Right cardiac atrium (tissue), 5 donors: ENCODE data around the gene TAAR5. TPM values are rescaled to one million over a fixed set of nuclear protein-coding genes. Genes with fewer than 3 reads are reported as not detected.
A peak's percentile ranks its signal among the peaks of the same experiment; 100 is the strongest.
"Not testable (repeated sequence)": the region's sequence is repeated elsewhere in the genome, so short reads cannot be mapped to it uniquely, and the experiment has no call there.

Source experiments
- ATAC-seq, 2 donors: fragments of 200-7000 bp; cut with Tn5 transposase; one replicate each; pipeline versions ENCODE4 v1.8.0 to v1.9.1; 2020; ENCODE audit warnings: moderate library complexity in 2 of 2, mild to moderate bottlenecking in 1 of 2
- DNase-seq, 3 donors: peaks; one replicate each; pipeline ENCODE4 v3.0.0-alpha.2; 2020
- H3K27ac ChIP-seq: one replicate; pipeline ENCODE4 v1.5.1; 2013; ENCODE audit warnings: mild to moderate bottlenecking, low read length, control low read depth, moderate library complexity
- H3K27me3 ChIP-seq: one replicate; pipeline ENCODE4 v1.6.1; 2013; ENCODE audit not compliant: control insufficient read depth, insufficient read depth
- H3K4me1 ChIP-seq: one replicate; pipeline ENCODE4 v1.6.1; 2013; ENCODE audit warnings: low read length; ENCODE audit not compliant: control insufficient read depth, insufficient read depth
- H3K4me3 ChIP-seq: one replicate; pipeline ENCODE4 v1.5.1; 2013; ENCODE audit warnings: low read length, control low read depth
- H3K9me3 ChIP-seq: one replicate; pipeline ENCODE4 v1.6.1; 2013; ENCODE audit warnings: low read length; ENCODE audit not compliant: control insufficient read depth
- WGBS: extraction: QIAGEN DNeasy Blood & Tissue Kit; methylation state at CpG from one replicate; pipeline ENCODE4 v1.1.7; 2013; 5-methylcytosine and 5-hydroxymethylcytosine counted together
- intact Hi-C, 4 donors: fragments of 100-400 bp; cut with DNase I; formaldehyde crosslinking; loops; one replicate each; pipeline versions ENCODE4 v1.11.0 to v1.14.0; 2022 to 2023
- polyA plus RNA-seq: library from polyadenylated mRNA; stranded (reverse); fragments of 200-250 nt; gene quantifications from one replicate; pipeline ENCODE4 v1.2.3, GENCODE V29; 2013
- total RNA-seq, 4 donors: library from RNA; stranded (reverse); fragmentation: NEBNext Ultra II Directional; extraction: Animal tissue kit (Norgen Biotek cat#: 25700); gene quantifications; one replicate each; pipeline ENCODE4 v1.2.1, GENCODE V29; 2021
- donor health status: healthy with polysubstance abuse.
- donor health status: DM: no; HTN: yes; CAD: no.
- donor health status: DM: no; HTN: no; CAD: no.
- donor health status: DM: no; HTN: yes; CAD: no; lungs with severe emphysema.
- donor health status: DM: yes; HTN: yes; CAD: no.

The TAAR5 gene
- total and polyA plus RNA-seq, 5 donors = not detected

DNA sequence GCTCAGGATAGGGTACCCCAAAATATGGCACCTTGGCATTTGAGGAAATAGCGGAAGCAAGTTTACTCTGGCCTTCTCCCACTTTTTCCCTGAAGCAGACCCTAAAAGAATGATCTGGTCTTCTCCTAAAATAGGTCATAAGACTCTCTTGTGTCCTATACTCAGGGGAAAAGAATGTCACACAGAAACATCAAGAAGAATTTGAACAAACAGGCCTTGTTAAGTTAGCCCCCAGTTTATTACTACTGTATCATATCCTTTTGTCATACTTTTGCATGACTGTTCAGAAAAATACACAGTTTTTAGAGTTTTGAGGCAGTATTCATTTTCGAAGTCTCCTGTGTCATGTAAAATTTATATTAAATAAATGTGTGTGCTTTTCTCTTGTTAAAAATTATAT, 22.1 kb upstream of the TAAR5 start:
- ATAC-seq (no peak), DNase-seq (no peak)
- H3K9me3 ChIP-seq = no peaks in the 10 kb centered on the region
- peaks cover 3% of the 10 kb centered on the region for H3K27me3 ChIP-seq
- intact Hi-C loops = no loop called here
- WGBS = 78% methylated on average over 2 of the region's 2 CpGs
- no peak overlapping the region for H3K27ac ChIP-seq
- no peaks in the 10 kb centered on the region for H3K4me1 ChIP-seq
- no peak overlapping the region for H3K4me3 ChIP-seq

GRCh38 chr6:132607544-132608233, 18.1 kb upstream of the TAAR5 start:
- no peak for DNase-seq
- Histone ChIP-seq H3K4me1 (no peaks in the 10 kb centered on the region), H3K4me3 (no peak overlapping the region), H3K9me3 (no peaks in the 10 kb centered on the region), H3K27ac (no peak overlapping the region), H3K27me3 (no peaks in the 10 kb centered on the region)
- WGBS = 88% methylated on average over 5 of the region's 5 CpGs
- intact Hi-C loops = no loop called here
- no peak for ATAC-seq

GRCh38 chr6:132604635-132605152, 15.2 kb upstream of the TAAR5 start:
- 74% methylated on average over 8 of the region's 8 CpGs for WGBS
- intact Hi-C loops = no loop called here
- H3K9me3 ChIP-seq = no peaks in the 10 kb centered on the region
- DNase-seq (no peak), ATAC-seq (no peak)
- H3K4me3 ChIP-seq = no peak overlapping the region
- H3K4me1 ChIP-seq = no peaks in the 10 kb centered on the region
- H3K27me3 ChIP-seq = no peaks in the 10 kb centered on the region
- no peak overlapping the region for H3K27ac ChIP-seq

DNA sequence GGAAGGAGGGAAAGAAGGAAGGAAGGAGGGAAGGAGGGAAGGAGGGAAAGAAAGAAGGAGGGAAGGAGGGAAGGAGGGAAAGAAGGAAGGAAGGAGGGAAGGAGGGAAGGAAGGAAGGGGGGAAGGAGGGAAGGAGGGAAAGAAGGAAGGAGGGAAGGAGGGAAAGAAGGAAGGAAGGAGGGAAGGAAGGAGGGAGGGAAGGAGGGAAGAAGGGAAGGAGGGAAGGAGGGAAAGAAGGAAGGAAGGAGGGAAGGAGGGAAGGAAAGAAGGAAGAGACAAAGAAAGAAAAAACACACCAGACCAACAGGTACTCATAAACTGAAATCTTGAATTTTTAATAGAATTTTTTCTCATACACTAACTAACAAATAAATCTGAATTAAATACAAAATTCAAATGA, 11.4 kb upstream of the TAAR5 start:
- ATAC-seq, intact Hi-C loops, H3K4me1 ChIP-seq: not testable (repeated sequence)

DNA sequence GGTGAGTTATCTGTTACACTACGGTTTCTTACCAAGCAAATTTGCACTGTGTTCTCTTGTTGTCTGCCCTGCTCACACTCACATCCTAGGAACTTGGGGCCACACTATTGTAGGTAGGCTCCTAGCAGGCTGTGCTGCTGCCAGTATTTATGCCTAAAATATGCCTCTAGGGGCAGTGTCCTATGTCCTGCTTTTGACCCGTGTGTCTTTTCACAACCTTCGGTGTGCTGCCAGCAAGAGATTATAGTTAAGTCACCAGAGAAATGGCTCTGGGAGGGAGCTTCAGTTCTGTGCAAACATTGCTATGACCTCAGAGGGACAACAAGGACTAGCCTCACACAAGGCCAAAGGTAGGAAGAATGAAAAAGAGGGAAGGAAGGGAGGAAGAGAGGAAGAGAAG, 8.9 kb upstream of the TAAR5 start:
- Histone ChIP-seq H3K27ac (no peak overlapping the region), H3K27me3 (no peaks in the 10 kb centered on the region), H3K4me3 (no peak overlapping the region), H3K9me3 (no peaks in the 10 kb centered on the region), H3K4me1 (no peaks in the 10 kb centered on the region)
- no peak for DNase-seq
- 37% methylated on average over 3 of the region's 3 CpGs for WGBS
- intact Hi-C loops = no loop called here
- ATAC-seq = no peak

More for the DNA sequence above, 11.4 kb upstream of the TAAR5 start:
- not testable (repeated sequence) for H3K9me3 ChIP-seq, H3K27ac ChIP-seq, H3K27me3 ChIP-seq, DNase-seq, H3K4me3 ChIP-seq

DNA sequence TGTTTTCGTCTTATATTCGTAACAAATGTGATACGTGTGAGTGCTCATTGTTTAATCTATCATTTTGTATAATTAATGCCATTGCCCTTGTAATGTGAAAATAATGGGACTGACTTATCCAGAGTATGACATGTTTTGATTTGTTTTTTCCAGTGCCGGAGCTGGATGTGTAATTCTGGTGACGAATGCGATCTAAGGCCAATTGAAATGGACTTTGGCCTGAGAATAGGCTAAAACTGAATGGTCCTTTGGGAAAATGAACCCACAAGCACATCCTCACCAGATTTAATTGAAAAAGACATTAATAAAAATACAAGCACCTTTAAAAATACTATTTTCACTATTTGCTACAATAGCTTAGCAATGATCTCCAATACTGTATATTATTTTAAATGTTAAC, 6.7 kb upstream of the TAAR5 start:
- no peak overlapping the region for H3K4me3 ChIP-seq
- 68% methylated on average over 6 of the region's 6 CpGs for WGBS
- no peaks in the 10 kb centered on the region for H3K4me1 ChIP-seq
- no peaks in the 10 kb centered on the region for H3K27me3 ChIP-seq
- H3K27ac ChIP-seq = no peak overlapping the region
- intact Hi-C loops = no loop called here
- DNase-seq (no peak), ATAC-seq (no peak)
- H3K9me3 ChIP-seq = no peaks in the 10 kb centered on the region

- Histone ChIP-seq H3K27me3 (no peaks in the 10 kb centered on the region), H3K9me3 (no peaks in the 10 kb centered on the region), H3K4me1 (no peaks in the 10 kb centered on the region), H3K4me3 (no peak overlapping the region), H3K27ac (no peak overlapping the region)
- DNase-seq (no peak), ATAC-seq (no peak)
- 63% methylated on average over 2 of the region's 2 CpGs for WGBS
- intact Hi-C loops = no loop called here
Measured at GRCh38 chr6:132592855-132593254, 3.3 kb upstream of the TAAR5 start.

GRCh38 chr6:132590362-132590761, 821 bp upstream of the TAAR5 start:
- H3K4me1 ChIP-seq = no peaks in the 10 kb centered on the region
- no peaks in the 10 kb centered on the region for H3K27me3 ChIP-seq
- no peak overlapping the region for H3K4me3 ChIP-seq
- no peak overlapping the region for H3K27ac ChIP-seq
- intact Hi-C loops = no loop called here
- no peaks in the 10 kb centered on the region for H3K9me3 ChIP-seq
- DNase-seq (no peak), ATAC-seq (no peak)
- 81% methylated on average over 1 of the region's 1 CpG for WGBS

DNA sequence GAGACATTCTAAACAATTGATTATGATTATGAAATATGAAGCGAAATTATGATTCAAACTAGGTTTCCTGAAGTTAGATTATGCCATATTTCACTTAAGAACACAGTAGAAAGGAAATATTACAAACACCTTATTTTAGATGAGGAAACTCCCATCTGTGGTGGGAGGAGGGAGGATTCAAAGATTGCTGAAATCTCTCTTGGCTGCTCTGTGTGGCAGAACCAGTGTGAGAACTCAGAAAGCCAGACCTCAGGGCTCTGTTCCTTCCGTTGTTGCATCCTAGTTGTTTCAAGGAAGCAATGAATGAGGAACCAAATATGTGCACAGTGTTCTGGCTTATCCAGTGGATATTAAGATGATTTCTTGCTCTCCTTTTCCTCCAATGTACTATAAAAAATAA, 2.1 kb downstream of the TAAR5 start:
- WGBS = 59% methylated on average over 2 of the region's 2 CpGs
- no peaks in the 10 kb centered on the region for H3K9me3 ChIP-seq
- no peak overlapping the region for H3K27ac ChIP-seq
- DNase-seq (no peak), ATAC-seq (peak in 1 of 2 donors; percentile 63)
- no peaks in the 10 kb centered on the region for H3K4me1 ChIP-seq
- intact Hi-C loops = no loop called here
- no peak overlapping the region for H3K4me3 ChIP-seq
- no peaks in the 10 kb centered on the region for H3K27me3 ChIP-seq

DNA sequence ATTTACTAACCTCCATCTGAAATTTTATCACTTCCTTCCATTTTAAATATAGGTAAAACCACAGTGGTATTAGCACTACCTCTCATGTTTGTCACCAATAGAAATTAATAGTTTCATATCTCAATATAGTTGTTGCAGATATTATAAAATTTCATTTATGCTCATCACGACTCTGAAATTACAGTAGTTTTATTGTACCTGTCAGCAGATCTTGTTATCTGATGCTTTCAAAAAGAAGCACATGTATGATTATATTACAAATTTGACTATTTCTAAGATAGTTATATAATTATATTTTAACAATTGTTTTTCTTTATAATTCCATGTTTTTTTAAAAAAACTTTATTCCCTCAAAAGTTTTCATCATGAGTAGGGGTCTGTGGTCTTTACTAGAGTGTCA, 4.8 kb downstream of the TAAR5 start:
- H3K27ac ChIP-seq = no peak overlapping the region
- ATAC-seq (no peak), DNase-seq (no peak)
- no peaks in the 10 kb centered on the region for H3K27me3 ChIP-seq
- no peaks in the 10 kb centered on the region for H3K9me3 ChIP-seq
- WGBS = 72% methylated on average over 1 of the region's 1 CpG
- H3K4me3 ChIP-seq = no peak overlapping the region
- intact Hi-C loops = no loop called here
- H3K4me1 ChIP-seq = no peaks in the 10 kb centered on the region

- no peak overlapping the region for H3K27ac ChIP-seq
- no peaks in the 10 kb centered on the region for H3K9me3 ChIP-seq
- H3K4me3 ChIP-seq = no peak overlapping the region
- intact Hi-C loops = no loop called here
- no peak for DNase-seq
- H3K4me1 ChIP-seq = no peaks in the 10 kb centered on the region
- ATAC-seq = no peak
- H3K27me3 ChIP-seq = no peaks in the 10 kb centered on the region
Measured at GRCh38 chr6:132571774-132572173, 17.8 kb downstream of the TAAR5 start.

- Histone ChIP-seq H3K4me3 (no peak within 1 kb of the TSS), H3K9me3 (no peaks in the 10 kb centered on the region), H3K27me3 (no peaks in the 10 kb centered on the region), H3K27ac (no peak within 1 kb of the TSS), H3K4me1 (no peaks in the 10 kb centered on the region)
- ATAC-seq (no peak), DNase-seq (no peak)
- WGBS = 71% methylated on average over 15 of the region's 15 CpGs
- intact Hi-C loops = no loop called here
Measured at GRCh38 chr6:132570221-132570777, 19.2 kb downstream of the TAAR5 start, which contains the start of gene TAAR6. TSS of gene TAAR6 (plus strand) at chr6:132570322. CDS start at chr6:132570322, 0 bp downstream.
